HG03139 (cell line): Measurements from ENCODE around the gene MARCHF2.
"Not testable (repeated sequence)": the region's sequence is repeated elsewhere in the genome, so short reads cannot be mapped to it uniquely, and the experiment has no call there.

Experiments used
- ATAC-seq: cut with Tn5 transposase; IDR thresholded peaks from one replicate; pipeline ENCODE4 v1.9.1; 2021; ENCODE audit not compliant: unreplicated experiment

The MARCHF2 gene

GRCh38 chr19:8412783-8413628, at the start of gene MARCHF2:
Gene MARCHF2, plus strand, starts transcription at chr19:8413305. Its CDS starts 8,536 bp downstream, at chr19:8421841.
- peak; percentile 98 for ATAC-seq

GRCh38 chr19:8363803-8364771, 49.0 kb upstream of the MARCHF2 start, which contains the start of gene ANGPTL4:
Gene ANGPTL4, plus strand, starts transcription at chr19:8364155. Its CDS starts 167 bp downstream, at chr19:8364322.
- ATAC-seq: no peak

GRCh38 chr19:8366121-8366581, 47.0 kb upstream of the MARCHF2 start:
- ATAC-seq: no peak

- ATAC-seq: no peak
These were observed 46.2 kb upstream of the MARCHF2 start for GRCh38 chr19:8366961-8367326.

- no peak for ATAC-seq
These were observed 45.6 kb upstream of the MARCHF2 start for GRCh38 chr19:8367327-8368001.

- ATAC-seq: no peak
These were observed 42.7 kb upstream of the MARCHF2 start for GRCh38 chr19:8370176-8371010.

GRCh38 chr19:8371011-8371804, 41.9 kb upstream of the MARCHF2 start:
- ATAC-seq: no peak

GRCh38 chr19:8373867-8374813, 39.0 kb upstream of the MARCHF2 start:
- no peak for ATAC-seq

GRCh38 chr19:8375766-8376165, 37.3 kb upstream of the MARCHF2 start:
- not testable (repeated sequence) for ATAC-seq

GRCh38 chr19:8376373-8376974, 36.6 kb upstream of the MARCHF2 start:
- ATAC-seq: not testable (repeated sequence)

GRCh38 chr19:8377598-8377997, 35.5 kb upstream of the MARCHF2 start:
- ATAC-seq: no peak

- not testable (repeated sequence) for ATAC-seq
These were observed 33.8 kb upstream of the MARCHF2 start for GRCh38 chr19:8379156-8379891.

GRCh38 chr19:8384569-8384968, 28.5 kb upstream of the MARCHF2 start:
- ATAC-seq: not testable (repeated sequence)

- not testable (repeated sequence) for ATAC-seq
These were observed 28.0 kb upstream of the MARCHF2 start for GRCh38 chr19:8385103-8385502.

GRCh38 chr19:8385566-8385965, 27.5 kb upstream of the MARCHF2 start:
- ATAC-seq: not testable (repeated sequence)

- ATAC-seq: not testable (repeated sequence)
These were observed 26.7 kb upstream of the MARCHF2 start for GRCh38 chr19:8386419-8386818.

- no peak for ATAC-seq
These were observed 26.1 kb upstream of the MARCHF2 start for GRCh38 chr19:8386990-8387389.
